GM19240 (cell line): ENCODE results near the gene ZDHHC18.
"Not testable (repeated sequence)": the region's sequence is repeated elsewhere in the genome, so short reads cannot be mapped to it uniquely, and the experiment has no call there.

Experiments used
- DNase-seq: peaks from one replicate; pipeline ENCODE4 v3.0.0; 2011; ENCODE audit warnings: low spot score; ENCODE audit not compliant: insufficient read length

ZDHHC18 gene

GRCh38 chr1:26857473-26858060, 31.1 kb downstream of the ZDHHC18 start:
- no peak for DNase-seq

- DNase-seq = no peak
Observed at GRCh38 chr1:26858160-26858559, 31.7 kb downstream of the ZDHHC18 start.

GRCh38 chr1:26858891-26859640, 32.6 kb downstream of the ZDHHC18 start:
- DNase-seq = no peak

DNA sequence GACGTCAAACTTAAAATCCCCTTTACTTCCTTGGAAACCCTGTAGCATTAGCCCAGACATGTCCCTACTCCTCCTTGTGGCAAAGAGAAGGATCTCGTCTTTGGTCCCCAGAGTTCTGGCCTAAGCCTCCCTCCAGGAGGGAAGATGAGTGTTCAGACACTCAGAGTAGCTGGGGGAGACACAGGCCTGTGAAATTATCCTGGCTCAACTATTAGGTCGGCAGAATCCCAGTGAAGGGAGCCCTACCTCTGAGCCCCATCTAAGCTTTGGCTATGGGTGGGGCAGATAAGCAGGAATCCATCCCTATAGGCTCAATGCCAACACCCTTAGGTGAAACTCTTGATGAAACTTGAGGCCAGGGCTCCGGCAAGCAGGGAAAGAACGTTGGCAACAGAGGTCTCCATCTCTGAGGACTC, 34.8 kb downstream of the ZDHHC18 start:
- DNase-seq = no peak

DNA sequence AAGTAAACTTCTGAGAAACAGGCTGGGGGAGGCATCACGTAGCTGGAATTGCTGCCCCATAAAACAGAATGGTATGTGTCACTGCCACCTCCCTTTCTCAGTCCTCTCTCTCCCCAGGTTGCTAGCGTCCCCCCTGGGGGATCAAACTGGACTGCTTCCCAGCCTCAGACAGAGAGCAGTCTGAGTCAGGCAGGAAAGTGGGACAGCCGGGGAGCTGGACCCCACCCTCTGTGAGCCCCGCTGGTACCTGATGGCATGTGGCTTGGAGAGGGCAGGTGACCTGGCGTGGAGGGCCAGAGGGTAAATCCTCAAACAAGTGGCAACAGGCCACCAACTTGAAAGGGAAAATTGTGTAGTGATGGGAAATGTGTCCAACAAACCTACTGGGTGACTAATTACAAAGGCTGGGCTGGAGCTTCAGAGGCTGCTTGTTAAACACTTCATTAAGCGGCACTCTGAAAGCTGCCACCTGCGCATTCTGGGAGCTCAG, 35.4 kb downstream of the ZDHHC18 start:
- no peak for DNase-seq

DNA sequence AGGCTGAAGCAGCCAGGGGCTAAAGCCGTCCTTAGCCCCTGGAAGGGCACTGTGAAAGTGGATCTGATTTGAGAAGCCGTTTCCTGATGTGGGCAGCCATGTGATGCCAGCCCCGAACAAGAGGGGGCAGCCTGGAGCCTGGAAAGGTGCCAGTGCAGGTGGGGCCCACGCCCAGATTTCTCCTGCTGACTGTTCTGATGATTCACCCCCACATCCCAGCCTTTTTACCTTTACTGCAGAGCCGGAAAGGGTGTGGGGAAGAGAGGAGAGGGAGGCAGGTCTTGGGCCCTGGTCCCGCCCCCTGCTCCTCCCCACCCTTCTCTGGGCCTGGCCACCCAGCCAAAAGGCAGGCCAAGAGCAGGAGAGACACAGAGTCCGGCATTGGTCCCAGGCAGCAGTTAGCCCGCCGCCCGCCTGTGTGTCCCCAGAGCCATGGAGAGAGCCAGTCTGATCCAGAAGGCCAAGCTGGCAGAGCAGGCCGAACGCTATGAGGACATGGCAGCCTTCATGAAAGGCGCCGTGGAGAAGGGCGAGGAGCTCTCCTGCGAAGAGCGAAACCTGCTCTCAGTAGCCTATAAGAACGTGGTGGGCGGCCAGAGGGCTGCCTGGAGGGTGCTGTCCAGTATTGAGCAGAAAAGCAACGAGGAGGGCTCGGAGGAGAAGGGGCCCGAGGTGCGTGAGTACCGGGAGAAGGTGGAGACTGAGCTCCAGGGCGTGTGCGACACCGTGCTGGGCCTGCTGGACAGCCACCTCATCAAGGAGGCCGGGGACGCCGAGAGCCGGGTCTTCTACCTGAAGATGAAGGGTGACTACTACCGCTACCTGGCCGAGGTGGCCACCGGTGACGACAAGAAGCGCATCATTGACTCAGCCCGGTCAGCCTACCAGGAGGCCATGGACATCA, 36.5 kb downstream of the ZDHHC18 start, which contains the start of gene SFN:
TSS of gene SFN (plus strand) at position 369 of the 904 bp plus-strand sequence. CDS start at position 433, 64 bp downstream.
- DNase-seq = no peak

GRCh38 chr1:26863685-26864077, 37.2 kb downstream of the ZDHHC18 start:
- DNase-seq = no peak

- peak; percentile 61 for DNase-seq
Observed at GRCh38 chr1:26864610-26865480, 38.4 kb downstream of the ZDHHC18 start.

- DNase-seq = not testable (repeated sequence)
Observed at GRCh38 chr1:26873097-26873496, 46.6 kb downstream of the ZDHHC18 start.

GRCh38 chr1:26874896-26875295, 48.4 kb downstream of the ZDHHC18 start:
- no peak for DNase-seq

GRCh38 chr1:26877326-26877725, 50.8 kb downstream of the ZDHHC18 start:
- DNase-seq = no peak

GRCh38 chr1:26879793-26880192, 53.3 kb downstream of the ZDHHC18 start:
- no peak for DNase-seq

DNA sequence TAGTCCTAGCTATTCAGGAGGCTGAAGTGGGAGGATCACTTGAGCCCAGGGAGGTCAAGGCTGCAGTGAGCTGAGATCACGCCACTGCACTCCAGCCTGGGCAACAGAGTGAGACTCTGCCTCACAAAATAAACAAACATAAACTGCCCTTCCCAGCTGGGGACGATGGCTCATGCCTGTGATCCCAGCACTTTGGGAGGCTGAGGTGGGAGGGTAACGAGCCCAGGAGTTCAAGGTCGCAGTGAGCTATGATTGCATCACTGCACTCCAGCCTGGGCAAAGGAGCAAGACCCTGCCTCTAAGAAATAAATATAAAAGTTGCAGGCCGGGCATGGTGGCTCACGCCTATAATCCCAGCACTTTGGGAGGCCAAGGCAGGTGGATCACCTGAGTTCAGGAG, 55.1 kb downstream of the ZDHHC18 start:
- DNase-seq = not testable (repeated sequence)

GRCh38 chr1:26882696-26883463, 56.4 kb downstream of the ZDHHC18 start:
- no peak for DNase-seq

DNA sequence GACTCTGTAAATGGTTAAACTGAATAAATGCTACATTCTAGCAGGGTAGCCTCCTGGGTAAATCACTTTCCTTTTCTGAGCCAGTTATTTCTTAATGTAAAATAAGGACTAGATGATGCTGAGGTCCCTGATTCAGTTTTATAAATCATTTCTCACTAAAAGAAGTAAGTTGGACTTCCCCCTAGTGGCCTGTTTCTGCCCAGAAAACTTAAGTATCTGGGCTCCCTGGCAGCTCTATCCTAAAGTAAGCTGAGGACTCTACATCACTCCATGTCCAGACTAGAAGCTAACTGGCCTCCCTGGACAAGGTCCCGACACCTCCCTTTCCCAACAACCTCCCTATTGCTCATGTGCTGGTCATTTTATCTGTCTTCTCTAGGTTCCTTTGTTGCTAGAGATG, 60.6 kb downstream of the ZDHHC18 start:
- DNase-seq = no peak

DNA sequence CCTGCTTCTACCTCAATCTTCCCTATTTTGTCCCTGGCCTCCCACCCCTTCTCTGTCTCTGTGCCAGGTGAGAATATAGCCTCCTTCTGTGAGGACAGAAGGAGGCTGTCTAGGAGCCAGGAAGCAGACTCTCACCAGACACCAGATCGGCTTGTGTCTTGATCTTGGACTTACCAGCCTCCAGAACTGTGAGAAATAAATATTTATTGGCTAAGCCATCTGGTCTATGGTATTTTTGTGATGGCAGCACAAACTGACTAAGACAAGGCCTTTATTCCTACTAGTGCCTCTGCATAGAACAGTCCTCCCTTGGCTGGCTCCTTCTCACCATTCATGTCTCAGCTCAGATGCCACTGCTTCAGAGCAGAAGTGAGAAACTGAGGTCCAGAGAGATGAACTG, 61.7 kb downstream of the ZDHHC18 start:
- DNase-seq = no peak

DNA sequence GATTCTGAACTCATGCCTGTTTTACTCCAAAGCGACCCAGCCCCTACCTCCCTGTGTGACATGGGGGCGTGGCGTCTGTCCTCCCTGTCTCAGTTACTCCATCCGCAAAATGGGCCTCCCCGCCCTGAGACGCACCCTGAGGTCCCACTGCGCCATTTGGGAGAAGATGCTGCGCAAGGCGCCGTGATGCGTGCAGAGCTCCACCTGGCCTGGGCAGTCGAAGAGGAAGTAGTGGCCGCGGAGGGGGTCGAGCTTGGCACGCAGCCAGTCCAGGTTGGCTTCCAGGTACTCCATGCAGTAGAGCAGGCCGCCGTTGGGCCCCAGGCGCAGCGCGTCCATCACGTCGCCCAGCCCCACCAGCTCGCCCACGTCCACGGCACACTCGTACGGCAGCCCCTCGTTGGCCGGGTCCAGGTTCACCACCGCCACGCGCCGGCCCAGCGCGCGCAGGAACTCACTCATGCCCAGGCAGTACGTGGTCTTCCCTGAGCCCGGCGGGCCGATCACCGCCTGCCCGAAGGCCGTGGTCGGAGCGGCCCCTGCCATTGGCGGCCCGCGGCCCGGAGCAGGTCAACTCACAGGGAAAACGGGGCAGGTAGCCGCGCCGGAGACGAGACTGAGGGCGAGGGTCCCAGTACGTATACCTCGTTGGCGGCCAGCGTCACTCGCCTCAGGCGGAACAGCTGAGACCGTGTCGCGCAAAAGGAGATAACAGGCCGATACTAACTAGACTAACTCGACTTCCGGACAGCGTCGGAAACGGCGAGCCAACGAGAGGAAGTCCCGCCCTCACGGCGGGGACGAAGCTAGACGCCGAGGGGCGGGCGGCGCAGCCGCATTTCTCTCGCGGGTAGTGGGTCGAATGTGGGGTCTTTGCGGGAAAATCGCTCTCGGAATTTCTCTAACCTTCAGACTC, 63.3 kb downstream of the ZDHHC18 start, which contains the start of gene GPN2:
TSS of gene GPN2 (minus strand) at position 733 of the 916 bp plus-strand sequence. CDS start at position 546, 187 bp downstream.
- peak; percentile 82 for DNase-seq

DNA sequence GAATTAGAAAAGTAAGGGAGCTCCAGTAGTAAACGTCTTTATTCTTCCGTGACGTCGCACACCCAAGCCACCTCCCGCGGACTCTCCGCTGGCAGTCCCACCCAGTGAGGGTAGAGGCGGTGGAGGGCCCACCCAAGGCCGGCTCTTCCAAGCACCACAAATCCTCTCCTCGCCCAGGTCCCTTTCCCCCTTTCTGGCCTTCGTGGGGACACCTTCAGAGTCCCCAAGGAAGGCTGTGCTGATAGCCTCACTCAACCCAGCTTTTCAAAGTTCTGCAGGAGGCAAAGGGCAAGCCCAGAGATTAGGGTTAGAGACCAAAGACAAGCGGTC, 63.9 kb downstream of the ZDHHC18 start:
- no peak for DNase-seq

DNA sequence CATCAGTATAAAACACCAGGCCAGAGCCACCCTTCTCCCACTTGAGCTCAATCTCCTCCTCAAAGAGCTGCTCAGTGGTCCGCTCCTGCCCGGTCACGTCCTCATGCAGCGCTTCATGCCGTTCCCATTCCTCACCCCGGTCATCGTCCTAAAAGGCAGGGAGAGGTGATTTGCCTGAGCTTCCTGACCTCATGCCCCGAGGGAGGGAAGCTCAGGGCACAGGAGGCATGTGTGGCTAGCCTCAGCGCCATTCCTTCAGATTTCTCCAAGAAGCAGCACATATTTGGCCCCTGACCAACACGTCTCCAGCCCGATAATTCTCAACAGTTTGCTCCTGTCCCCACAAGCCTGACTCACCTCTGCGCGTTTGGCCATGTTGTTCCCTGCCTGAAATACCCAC, 67.8 kb downstream of the ZDHHC18 start:
- DNase-seq = no peak
